HG02970 (cell line): ENCODE measurements around the gene RFC2.
"Not testable (repeated sequence)": the region's sequence is repeated elsewhere in the genome, so short reads cannot be mapped to it uniquely, and the experiment has no call there.

Experiments
- ATAC-seq: cut with Tn5 transposase; IDR thresholded peaks from one replicate; pipeline ENCODE4 v1.9.1; 2021; ENCODE audit warnings: mild to moderate bottlenecking, moderate library complexity, moderate number of reproducible peaks; ENCODE audit not compliant: unreplicated experiment, low FRiP score

The RFC2 gene

GRCh38 chr7:74195139-74195860 lies 58.9 kb downstream of the RFC2 start:
- not testable (repeated sequence) for ATAC-seq

- no peak for ATAC-seq
Observed at GRCh38 chr7:74194686-74195085, 59.5 kb downstream of the RFC2 start.

GRCh38 chr7:74193913-74194312 lies 60.3 kb downstream of the RFC2 start:
- ATAC-seq, result no peak

GRCh38 chr7:74193054-74193453 lies 61.1 kb downstream of the RFC2 start:
- no peak for ATAC-seq

- no peak for ATAC-seq
Observed at GRCh38 chr7:74191231-74191630, 63.0 kb downstream of the RFC2 start.

- no peak for ATAC-seq
Observed at GRCh38 chr7:74190259-74190658, 63.9 kb downstream of the RFC2 start.

- ATAC-seq, result no peak
Observed at GRCh38 chr7:74187915-74188675, 66.1 kb downstream of the RFC2 start.

GRCh38 chr7:74185636-74186035 lies 68.6 kb downstream of the RFC2 start:
- no peak for ATAC-seq

GRCh38 chr7:74185016-74185415 lies 69.2 kb downstream of the RFC2 start:
- no peak for ATAC-seq

- no peak for ATAC-seq
Observed at GRCh38 chr7:74183653-74184450, 70.3 kb downstream of the RFC2 start.

GRCh38 chr7:74183142-74183541 lies 71.1 kb downstream of the RFC2 start:
- ATAC-seq, result no peak

GRCh38 chr7:74182453-74183090 lies 71.6 kb downstream of the RFC2 start:
- no peak for ATAC-seq

- ATAC-seq, result no peak
Observed at GRCh38 chr7:74181821-74182220, 72.4 kb downstream of the RFC2 start.
